HG02973 (cell line): ENCODE measurements around the gene TCF7.

Experiments used
- ATAC-seq: cut with Tn5 transposase; IDR thresholded peaks from one replicate; pipeline ENCODE4 v1.9.1; 2021; ENCODE audit warnings: moderate library complexity; ENCODE audit not compliant: unreplicated experiment

TCF7 gene

DNA sequence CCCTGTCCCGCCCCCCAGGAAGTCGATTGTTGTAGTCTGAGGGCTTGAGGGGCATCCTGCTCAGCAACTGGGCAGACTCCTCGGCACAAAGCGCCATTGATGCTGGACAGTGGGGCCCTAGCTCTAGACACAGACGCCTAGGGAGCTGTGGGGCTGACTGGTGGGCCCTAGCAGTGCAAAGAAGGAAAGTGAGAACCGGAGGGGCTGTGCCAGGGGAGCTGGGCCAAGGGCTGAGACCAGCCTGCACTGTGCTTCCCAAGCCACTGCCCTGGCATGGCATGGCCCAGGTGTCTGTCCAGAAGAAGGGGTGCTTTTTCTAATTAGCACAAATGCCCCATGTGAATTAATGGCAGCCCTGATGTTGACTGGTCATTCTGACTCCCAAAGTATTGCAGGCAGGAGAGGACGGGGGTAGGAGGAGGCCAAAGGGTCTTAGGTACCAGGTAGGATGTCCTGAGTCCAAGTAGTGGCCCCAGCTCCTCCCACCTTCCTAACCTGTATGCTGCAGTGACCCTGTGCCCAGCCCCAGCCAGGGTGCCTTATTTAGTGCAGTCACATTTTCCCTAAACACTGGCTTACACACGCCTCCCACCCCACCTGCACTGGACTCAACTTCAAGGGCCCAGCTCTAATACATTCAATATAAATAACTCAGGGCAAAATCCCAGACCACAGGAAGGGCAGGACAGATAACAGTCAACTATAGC, 15.9 kb downstream of the TCF7 start:
- no peak for ATAC-seq

DNA sequence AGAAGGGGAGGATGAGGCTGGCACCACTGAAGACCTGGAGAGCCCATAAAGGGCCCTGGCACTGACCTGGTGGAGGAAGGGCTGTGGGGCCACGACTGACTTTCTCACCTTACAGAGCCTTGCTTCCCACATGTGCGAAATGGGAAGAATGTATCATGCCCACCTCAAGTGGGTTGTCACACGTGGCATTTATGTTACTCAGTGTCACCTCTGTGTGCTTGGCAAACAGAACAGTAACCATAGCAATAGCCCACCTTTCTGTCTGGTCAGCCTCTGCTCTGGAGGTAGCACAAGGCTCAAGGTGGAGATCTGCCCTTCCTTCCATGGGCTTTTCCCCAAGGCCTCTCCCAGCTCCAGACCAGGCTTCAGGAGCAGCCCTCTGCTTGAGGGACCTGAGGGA, 16.7 kb downstream of the TCF7 start:
- no peak for ATAC-seq

DNA sequence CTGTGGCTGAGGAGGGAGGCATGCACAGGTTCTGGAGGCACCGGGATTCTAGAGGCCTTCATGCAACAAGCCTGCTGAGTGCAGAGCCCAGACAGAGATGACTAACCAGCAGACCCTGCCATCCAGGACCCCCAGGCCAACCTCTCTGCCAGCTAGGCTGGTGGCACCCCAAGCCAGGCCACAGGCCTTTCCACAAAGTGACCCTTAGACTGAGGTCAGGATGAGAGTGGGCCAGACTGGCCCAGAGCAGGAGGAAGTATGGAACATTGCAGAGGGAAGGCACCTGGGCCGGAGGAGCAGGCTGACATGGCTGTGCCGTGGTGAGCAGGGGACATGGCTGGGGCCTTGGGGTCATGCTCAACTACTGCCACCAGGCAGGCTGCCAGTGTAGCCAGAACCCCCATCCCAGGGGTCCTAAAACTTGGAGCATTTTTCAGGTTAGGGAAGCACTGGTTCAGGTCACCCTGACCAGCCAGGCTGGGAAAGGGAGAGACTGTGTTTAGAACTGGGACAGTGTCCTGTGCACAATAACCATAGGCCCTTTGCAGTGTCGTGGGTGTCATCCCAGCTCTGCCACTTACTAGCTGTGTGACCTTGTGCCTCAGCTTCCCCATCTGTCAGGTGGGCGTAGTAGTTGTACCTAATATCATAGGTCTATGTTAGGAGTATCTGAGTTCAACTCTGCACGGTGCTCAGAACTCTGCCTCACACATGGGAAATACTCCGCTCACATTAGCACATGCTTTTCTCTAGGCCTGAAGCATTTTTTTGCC, 17.3 kb downstream of the TCF7 start:
- no peak for ATAC-seq

DNA sequence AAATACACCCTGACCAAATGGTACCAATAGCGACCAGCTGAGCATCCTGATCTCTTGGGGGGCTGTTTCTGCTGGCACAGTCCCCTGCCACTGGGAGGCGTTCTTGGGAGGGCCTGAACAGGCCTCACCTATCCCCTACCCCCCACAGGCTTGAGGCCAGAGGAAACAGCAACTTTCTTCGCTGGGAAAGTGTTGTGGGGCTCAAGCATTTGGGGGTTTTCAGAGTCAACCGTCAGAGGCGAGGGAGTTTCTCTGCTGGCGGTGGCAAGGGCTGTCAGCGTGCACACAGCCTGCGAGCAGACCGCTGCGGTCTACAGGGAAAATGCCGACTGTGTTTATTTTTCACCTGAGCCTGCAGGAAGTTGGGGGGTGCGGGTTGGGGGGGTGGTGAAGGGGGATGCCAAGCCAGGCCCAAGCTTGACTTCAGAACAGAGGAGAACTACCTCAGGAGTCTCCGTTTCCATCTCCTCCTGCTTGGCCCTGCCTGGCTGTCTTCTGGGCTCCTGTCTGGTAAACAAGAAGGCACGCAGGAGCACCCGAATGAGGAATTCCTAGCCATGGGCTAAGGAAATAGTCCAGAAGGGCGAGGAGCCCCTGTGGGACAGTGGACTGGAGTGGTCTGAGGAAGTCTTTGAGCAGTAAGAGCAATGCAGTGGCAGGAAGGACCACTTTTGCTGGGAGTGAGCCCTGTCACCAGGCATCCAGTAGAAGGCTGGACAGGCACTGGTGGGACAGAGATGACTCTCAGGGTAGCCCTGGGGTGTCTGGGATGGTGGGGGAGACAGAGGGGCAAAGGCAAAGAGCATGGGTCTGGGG, 18.1 kb downstream of the TCF7 start:
- ATAC-seq, result peak; percentile 57

DNA sequence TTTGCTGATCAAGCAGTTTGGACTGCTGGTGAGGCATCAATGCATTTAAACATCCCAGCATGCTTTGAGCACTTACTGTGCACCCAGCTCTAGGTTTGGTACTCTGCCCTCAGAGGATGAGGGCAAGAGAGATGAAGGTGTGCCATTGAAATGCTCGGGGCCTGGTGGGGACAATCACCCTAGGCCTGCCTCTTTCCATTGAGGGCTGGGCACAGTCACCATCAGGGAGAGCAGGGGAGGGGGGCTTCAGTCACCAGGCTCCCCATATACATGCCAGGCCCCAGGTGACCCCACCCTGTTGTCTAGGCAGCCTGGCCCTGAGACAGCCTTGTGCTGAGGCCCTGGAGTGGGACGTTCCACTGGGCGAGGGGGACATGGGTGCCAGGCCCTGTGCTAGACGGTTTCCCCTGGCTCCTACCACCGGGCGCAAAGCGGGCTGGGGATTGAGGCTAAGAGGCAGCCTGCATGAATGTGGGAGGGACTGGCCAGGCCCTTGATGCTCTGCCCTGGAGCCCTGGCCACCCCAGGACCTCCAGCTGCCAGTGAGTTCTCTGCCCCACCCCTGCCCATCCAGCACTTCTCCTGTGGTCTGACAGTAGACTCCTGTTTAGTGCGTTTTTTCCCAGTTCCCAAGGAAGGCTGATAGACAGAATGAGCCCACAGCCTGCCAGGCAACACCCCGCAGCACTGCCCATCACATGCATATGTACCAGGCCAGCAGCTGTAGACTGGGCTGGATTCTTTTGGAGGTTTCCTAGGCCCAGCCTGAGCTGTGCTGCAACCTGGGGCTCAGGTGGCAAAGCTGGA, 18.9 kb downstream of the TCF7 start:
- no peak for ATAC-seq

DNA sequence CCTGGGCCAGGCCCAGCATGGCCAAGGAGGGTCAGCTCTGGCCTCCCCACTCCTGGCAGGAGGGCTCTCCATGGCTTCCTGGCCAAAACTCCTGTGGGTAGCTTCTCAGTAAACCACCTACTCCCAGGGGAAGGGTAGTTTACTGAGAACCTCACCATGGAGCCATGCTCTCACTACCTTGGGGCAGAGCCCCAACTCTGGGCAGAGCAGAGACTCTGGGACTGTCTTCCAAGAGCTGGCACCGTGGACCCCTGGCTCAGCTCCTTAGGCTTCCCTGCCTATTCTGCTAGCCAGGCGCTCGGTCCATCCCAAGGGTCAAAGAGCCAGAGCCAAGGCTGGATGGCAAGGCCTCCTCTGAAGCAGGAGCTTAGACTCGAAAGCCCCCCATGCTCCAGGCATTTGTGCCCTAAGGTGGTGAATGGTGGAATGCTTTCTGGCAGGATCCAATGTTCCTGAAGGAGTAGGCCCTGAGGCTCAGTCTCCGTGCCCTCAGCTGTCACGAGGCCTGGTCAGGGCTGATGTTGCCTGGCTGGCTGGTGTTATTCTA, 19.6 kb downstream of the TCF7 start:
- ATAC-seq, result no peak

DNA sequence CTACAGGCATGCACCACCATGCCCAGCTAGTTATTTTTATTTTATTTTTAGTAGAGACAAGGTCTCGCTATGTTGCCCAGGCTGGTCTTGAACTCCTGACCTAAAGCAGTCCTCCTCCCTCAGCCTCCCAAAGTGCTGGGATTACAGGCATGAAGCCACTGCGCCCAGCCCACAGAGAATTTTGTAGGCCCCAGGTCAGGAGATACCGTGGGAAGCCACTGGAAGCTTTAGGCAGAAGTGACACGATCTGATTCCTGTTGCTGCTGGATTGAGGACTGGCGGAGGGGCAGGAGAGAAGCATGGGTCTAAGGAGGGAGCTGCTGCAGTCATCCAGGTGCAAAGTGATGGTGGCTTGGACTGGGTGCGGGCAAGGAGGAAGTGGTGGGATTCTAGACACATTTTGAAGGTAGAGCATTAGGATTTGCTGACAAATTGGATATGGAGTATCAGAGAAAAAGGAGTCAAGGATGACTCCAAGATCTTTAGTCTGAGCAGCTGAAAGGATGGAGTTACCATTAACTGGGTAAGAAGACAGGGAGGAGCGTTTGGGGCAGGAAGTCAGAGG, 20.7 kb downstream of the TCF7 start:
- ATAC-seq, result no peak

DNA sequence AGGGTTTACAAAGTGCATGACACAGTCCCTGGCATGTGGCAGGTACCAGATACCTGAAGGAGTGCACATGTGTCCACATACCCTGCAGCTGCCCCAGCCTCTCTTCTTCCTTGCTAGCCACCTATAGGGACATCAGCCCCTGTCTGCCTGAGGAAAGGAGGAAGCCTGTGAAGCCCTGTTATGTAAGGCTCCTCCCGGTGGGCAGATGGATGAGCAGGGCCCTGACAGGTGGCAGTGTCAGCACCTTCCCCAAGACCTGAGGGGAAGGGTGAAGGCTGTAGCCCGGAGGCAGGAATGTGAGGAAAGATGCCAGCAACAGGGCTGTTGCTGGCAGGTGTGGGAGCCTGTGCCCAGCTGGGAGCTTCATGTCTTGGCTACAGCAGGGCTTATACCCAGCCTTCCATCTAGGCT, 21.7 kb downstream of the TCF7 start:
- no peak for ATAC-seq

DNA sequence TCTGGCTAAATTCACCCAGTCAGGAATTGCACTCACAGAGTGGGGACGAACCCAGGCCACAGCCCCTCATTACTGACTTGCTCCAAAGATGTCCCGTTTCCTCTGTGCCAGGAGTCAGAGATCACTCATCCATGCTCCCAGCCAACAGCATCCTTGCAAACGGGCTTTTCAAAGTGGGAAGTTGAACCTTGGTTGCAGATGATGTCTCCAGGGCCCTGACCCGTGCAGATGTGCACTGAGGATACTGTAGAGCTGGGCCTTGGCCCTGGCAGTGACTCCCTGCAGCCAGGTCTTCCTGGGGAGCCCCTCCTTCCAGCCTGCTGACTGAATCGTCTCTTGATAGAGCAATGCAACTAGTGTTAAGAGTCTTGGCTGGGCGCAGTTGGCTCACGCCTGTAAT, 22.3 kb downstream of the TCF7 start:
- no peak for ATAC-seq

DNA sequence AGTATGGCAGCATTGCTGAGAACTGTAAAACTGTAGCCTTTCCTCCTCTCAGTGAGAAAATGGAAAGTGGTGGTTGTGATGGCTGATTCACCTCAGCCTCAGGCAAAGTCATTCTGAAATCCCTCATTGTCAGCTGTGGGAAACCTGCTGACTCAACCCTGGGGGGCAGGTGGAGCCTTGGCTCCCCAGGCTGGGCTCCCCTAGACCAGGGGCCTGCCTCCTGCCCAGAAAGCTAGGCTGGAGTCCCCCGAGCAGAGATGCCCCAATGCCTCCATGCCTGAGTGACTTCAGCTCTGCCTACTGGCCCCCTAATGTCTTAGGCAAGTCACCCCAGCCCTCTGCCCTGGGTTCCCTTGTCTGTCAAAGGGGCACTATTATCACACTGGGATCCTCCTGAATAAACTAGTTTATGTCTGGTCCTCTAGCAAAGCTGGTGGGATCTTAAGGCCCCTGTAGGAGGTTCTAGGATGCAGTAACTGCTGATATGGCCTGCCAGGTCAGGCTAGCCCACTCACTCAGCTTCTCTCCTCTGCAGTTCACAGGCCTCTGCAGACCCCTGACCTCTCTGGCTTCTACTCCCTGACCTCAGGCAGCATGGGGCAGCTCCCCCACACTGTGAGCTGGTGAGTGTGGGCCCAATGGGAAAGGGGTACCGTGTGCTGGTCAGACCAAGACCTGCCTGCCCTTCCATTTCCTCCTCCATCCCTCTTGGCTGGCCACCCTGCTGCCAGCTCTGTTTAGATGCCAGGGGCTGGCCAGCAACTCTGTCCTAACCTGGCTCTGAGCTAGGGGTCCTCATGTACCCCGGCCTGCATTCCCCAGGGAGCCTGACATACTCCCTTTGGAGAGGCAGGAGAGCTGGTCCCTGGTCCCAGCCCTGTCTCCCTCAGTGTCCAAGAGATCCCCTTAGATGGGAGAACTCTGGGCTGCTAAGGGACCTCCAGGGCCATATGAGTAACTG, 24.2 kb downstream of the TCF7 start:
- peak; percentile 82 for ATAC-seq

DNA sequence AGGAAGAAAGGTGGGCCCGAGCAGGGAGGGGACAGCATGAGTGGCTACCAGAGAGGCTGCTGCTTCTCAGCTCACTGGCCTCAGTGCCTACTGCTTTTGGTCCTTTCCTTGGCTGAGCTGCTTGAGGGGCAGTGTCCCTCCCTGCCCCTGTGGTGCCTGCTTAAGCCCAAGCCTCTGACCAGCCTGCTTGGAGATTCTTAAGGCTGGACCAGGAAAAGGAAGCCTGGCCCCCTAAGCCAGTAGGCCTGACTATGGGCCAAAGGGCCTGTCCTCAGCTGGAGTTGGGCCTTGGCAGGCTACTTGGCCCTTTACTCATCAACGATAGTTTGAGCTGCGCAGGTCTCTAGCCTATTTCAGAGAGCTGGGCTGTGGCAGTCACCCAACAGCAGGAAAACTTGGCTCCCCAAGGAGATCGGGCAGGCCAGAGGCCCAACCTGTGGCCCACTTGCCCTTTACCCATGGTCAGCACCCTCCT, 24.9 kb downstream of the TCF7 start:
- ATAC-seq, result no peak

DNA sequence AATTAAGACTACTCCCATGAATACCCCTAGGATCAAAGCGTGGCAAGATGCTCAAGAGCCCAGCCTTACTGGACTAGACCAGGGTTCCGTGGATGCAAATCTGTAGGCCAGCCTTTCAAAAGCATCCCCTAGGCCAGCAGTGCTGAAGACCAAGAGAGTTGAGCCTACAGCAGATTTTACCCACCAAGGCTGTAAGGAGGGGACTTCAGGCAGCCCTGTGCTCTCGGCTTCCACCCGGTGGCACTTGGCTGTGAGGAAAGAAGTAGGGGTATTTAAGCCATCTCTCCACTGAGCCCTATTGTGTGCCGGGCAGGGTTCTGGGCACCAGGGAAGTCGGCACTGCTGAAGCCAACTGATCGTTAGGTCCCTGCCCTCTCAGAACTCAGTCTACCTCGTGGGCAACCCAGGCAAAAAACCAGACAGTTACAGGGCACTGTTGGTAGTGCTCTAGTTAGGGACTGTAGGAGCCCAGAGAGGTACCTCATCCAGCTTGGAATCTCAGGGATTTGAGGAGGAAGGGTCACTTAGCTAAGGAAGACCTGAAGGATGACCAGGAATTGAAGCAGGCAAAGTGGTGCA, 25.5 kb downstream of the TCF7 start:
- no peak for ATAC-seq

DNA sequence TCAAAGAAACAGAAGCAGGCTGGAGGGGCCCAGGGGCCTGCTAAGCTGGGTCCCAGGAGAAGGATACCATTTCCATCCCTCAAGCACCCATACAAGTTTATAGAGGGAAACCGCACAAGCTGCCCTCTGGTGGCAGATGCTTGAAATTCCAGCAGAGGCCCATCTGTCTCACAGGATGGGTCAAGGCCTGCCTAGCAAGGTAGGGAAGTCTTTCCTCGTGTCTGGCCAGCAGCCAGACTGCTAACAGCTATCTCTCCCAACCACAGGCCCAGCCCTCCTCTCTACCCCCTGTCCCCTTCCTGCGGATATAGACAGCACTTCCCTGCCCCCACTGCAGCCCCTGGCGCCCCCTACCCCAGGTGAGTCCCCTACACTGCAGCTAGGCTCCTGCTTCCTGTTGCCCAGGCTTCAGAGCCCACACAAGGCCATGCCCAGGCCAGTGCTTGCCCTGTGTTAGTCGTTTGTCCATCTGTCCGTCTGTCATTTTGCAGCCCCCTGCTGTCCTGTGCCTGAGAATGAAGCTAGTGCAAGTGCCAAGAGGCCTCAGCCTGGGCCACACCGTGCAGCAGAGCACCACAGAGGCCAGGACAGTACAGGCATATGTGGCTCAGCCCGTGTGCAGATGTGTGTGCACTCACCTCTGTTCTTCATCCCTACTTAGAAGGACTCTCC, 26.2 kb downstream of the TCF7 start:
- no peak for ATAC-seq

DNA sequence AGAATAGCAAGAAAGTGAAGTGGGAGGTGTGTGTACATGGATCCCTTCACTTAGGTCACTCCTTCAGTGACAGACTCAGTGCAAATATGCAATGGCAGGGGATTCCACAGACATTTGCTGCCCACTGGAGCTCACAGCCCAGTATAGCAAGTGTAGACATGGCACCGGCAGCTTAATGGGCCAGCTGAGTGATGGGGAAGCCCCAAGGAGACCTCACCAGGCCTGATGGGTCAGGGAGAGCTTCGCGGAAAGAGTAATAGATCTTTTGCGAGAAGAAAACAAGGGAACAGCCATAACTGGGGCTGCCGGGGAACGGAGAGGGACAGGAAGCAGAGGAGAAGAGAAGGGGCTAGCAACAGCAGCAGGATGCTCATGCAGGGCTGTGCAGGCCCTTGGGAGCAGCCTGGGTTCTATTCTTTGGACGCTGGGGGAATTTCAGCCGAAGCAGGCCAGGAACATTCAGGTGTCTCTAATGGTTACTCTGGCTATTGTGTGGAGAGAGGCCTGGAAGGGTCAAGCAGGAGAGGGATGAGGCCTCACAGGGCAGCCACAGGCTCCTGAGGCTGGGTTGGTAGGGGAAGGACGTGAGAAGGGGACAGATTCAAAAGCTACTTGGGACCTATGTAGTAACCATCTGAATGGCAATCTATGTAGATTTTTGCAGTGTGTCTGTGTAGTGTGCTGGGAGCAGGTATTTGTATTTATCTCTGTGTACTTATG, 27.0 kb downstream of the TCF7 start:
- no peak for ATAC-seq

DNA sequence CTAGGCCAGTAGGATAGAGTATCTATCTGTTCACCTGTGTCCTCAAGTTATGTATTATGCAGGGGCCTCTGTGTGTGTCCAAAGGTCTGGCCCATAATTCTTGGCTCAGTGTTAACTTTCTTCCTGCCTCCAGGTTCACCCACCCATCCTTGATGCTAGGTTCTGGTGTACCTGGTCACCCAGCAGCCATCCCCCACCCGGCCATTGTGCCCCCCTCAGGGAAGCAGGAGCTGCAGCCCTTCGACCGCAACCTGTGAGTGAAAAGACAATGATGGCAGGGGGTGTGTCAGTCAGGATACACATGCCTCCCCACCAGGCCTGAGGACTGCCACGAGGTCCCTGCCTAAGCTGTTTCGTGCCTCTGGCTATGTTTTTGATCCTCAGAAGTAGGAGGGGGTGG, 27.6 kb downstream of the TCF7 start:
- no peak for ATAC-seq

DNA sequence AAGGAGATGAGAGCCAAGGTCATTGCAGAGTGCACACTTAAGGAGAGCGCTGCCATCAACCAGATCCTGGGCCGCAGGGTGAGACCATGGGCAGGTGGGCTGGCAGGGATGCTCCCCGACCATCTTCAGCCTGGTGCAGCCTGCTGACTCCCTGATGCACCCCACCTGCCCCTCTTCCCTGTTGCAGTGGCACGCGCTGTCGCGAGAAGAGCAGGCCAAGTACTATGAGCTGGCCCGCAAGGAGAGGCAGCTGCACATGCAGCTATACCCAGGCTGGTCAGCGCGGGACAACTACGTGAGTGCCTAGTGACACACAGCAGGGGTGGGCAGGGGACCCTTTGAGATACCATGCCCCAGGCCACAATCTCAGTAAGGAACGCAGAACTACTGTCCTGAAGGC, 28.3 kb downstream of the TCF7 start:
- no peak for ATAC-seq

DNA sequence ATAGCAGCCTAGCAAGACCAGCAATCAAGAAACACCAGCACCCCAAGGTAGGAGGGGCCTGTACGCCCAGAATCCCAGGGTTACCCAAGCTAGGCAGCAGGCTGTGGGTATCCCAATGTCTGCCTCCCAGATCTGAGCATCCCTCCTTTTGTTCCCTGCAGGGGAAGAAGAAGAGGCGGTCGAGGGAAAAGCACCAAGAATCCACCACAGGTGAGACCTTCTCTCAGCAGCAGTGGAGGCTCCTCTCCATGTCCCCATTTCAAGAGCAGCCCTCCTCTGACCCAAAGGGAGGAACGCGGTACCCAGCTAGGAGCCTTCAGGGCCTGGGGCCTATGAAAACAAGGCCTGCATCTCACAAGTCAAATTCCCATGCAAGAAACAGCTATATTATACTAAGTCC, 28.9 kb downstream of the TCF7 start:
- no peak for ATAC-seq
